NCI-H187 treated with DMSO at 0.1 percent for 48 hours (cell line): ENCODE data around the gene SLC50A1.

ENCODE experiments used
- DNase-seq: peaks from one replicate; lab custom pipeline; 2025; lab: John Stamatoyannopoulos, UW

The SLC50A1 gene

GRCh38 chr1:155184351-155184811 lies 48.7 kb downstream of the SLC50A1 start:
- DNase-seq = no peak

GRCh38 chr1:155184835-155185782 lies 49.5 kb downstream of the SLC50A1 start:
- DNase-seq = no peak

GRCh38 chr1:155185783-155186066 lies 50.1 kb downstream of the SLC50A1 start:
- DNase-seq = no peak

- peak; percentile 52 for DNase-seq
Observed at GRCh38 chr1:155186067-155186793, 50.6 kb downstream of the SLC50A1 start.

- no peak for DNase-seq
Observed at GRCh38 chr1:155186794-155187455, 51.3 kb downstream of the SLC50A1 start.

- no peak for DNase-seq
Observed at GRCh38 chr1:155187456-155187891, 51.8 kb downstream of the SLC50A1 start.

- no peak for DNase-seq
Observed at GRCh38 chr1:155188268-155188667, 52.6 kb downstream of the SLC50A1 start.
